C4-2B (cell line): ENCODE measurements around the gene PALLD.

Experiments used
- CTCF ChIP-seq: fragments of 450-650 bp; conservative IDR thresholded peaks from 2 replicates; pipeline ENCODE4 v1.5.1; 2017; ENCODE audit warnings: mild to moderate bottlenecking
- ZFX ChIP-seq: fragments of 450-650 bp; IDR thresholded peaks from 2 replicates; pipeline ENCODE4 v1.6.1; 2017

- TF ChIP-seq CTCF = no peak
- TF ChIP-seq ZFX = no peak
Measured at GRCh38 chr4:168667921-168668320, 171.1 kb downstream of the PALLD start.
